ENCODE measurements around the gene GPC5.
"Not testable (repeated sequence)": the region's sequence is repeated elsewhere in the genome, so short reads cannot be mapped to it uniquely, and the experiment has no call there.

Gene GPC5

GRCh38 chr13:91896547-91896946 is 498.1 kb downstream of the GPC5 start:
- no peak for ATAC-seq

- ATAC-seq: not testable (repeated sequence)
Observed at GRCh38 chr13:91898986-91899385, 500.6 kb downstream of the GPC5 start.

DNA sequence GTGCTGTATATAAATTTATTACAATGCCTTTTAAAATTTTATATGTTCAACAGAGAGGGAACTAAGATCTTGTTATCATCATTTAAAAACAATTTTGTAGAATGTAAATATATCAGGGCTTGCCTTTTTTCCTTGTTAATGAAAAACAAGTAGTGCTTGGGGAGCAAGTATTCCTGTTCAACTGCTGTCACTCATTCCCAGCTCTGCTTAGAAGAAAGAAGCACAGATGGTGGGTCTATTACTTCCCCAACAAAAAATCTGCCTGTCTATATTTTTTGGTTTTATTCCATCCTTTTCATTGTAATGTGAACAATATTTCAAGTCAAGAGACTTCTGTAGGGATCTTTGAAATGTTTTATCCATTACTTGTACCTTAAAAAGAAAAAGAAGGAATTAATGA is 503.9 kb downstream of the GPC5 start:
- no peak for ATAC-seq

GRCh38 chr13:91904005-91904404 is 505.6 kb downstream of the GPC5 start:
- ATAC-seq: no peak

DNA sequence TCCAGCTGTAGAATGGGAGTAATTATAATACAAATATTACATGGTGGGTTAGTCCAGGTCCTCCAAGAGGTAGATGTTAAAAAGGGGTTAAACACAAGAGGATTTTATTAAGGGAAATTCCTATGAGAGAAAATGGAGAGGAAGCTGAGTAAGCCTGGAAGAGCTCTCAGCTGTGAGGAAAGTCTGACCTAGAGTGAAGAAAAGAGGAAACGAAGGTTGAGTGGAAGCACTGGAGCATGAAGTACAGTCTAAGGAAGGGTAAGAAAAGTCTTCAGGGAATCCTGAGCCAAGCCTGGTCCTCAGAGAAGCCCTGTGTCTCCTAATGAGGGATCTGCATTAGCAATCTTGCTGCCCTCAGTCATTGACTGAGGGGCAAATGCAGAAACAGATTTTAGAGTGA is 506.2 kb downstream of the GPC5 start:
- no peak for ATAC-seq

DNA sequence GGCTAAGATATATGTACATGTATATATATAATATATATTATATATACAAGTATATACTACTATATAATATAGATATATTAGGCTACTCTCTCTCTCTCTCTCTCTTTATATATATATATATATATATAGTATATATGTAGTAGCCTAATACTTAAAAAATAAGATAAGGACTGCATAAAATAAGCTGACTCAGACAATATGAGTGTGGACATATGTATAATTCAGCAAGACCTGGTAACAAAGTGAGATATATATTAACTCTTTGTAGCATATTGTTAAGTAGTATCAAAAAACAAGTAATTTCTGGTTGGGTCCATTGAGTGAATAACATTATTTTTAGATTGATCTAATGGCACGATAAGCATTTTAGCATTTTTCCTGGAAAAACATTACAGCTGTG is 509.0 kb downstream of the GPC5 start:
- no peak for ATAC-seq

GRCh38 chr13:91909617-91910016 is 511.2 kb downstream of the GPC5 start:
- ATAC-seq: no peak

DNA sequence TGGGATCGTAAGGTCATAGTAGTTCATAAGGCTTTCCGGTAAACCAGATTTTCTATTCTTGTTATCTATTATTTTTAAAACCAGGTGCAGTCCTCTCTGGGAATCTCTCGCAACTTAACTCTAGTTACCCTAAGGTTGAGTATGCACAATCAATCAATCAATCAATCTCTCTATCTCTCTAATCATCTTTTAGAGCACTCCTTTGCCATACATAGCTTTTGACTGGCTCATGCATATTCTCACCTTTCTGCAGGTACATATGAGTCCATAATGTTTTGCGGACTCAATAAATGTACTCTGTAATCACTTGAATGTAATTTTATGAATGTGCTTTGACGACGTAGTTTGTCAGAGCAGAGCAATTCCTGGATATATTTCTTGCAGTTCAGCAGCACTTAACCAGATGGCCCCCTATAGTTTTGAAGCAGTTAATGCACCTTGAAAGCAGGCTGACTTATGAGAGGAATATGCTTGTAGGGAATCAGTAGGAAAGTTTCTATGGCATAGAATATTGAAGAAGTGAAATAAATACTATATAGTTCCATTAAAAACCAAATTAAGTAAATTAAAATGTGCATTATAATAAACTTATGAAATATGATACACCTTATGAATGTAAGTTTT is 524.7 kb downstream of the GPC5 start:
- no peak for ATAC-seq

GRCh38 chr13:91930687-91931086 is 532.3 kb downstream of the GPC5 start:
- no peak for ATAC-seq

GRCh38 chr13:91934354-91934753 is 535.9 kb downstream of the GPC5 start:
- no peak for ATAC-seq

DNA sequence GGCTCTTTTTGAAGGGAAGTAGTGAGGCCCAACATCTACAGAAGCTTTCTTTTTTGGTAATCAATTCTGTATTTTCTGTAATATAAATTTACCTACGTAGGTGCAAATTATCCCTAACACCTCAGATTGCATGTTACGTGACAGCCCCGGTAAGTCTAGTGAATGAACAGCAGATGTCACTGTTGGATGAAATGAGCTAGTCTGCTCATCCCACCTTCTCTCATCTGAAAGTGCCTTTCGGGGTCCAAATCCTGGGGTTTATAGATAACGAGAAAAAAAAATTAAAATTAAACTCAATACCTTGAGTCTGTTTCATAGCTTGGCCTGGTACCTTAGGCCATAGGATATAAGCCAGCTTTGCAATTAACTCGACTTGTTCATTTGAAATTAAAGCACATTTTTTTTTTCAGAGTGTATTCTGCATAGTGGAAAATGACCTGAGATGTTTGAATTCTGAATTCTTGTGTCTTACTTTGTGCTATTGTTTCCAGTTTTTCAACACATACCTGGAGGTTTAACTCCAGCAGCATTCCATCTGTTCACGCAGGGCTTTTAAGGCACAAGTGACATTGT is 548.2 kb downstream of the GPC5 start:
- ATAC-seq: no peak

DNA sequence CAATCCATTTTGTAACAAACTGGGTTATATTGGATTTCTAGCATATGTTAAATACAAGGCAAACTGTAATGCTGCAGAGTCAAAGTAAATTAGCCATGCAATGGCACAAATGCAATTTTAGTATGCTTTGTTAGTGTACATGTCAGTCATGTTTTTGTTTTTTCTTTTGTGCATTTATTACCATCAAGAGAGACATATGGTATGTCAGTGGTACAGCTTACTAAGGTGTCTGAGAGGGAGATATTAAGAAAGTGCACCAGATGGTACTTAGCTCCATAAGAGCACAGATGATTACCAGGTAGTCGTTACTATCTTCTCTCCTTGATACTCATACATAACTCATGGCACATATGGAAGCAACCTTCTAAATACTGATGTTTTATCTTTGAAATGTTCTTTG is 550.3 kb downstream of the GPC5 start:
- ATAC-seq: no peak

GRCh38 chr13:91950803-91951202 is 552.4 kb downstream of the GPC5 start:
- no peak for ATAC-seq

GRCh38 chr13:91955546-91956355 is 557.3 kb downstream of the GPC5 start:
- no peak for ATAC-seq

- no peak for ATAC-seq
Observed at GRCh38 chr13:91960947-91961346, 562.5 kb downstream of the GPC5 start.

DNA sequence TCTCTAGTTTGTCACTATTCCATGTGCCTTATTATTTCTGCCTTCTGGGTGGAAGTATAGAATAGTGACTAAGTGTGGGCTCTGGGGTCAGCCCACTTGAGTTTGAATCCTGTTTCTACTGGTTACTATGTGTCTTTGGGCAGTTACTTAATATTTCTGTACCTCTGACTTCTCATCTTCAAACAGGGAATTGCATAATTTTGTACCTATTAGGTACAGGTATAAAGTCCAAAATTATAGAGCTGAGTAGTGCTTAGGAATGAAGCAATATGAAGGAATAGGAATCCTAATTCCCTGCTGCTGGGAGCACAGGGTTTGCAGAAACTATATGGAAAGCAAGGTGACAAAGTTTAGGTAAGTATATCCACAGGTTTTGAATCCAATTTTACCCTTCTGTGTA is 564.5 kb downstream of the GPC5 start:
- ATAC-seq: no peak

DNA sequence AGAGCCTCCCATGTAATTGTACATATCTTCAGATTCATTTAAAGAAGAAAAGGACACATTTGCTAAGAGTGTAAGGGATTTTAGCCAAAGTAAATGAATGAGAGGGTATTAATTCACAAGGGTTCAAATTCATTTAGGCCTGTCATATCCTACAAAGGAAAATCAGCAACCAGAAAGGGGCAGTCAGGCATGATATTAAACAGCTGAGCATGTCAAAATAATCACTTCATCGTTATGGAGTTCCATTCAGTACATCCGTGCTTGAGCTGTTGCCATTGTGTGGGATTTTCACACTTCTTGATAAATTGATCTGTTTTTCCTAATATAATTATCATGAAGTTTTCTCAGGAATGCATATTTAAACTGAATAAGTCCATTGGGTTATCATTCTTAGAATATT is 567.1 kb downstream of the GPC5 start:
- ATAC-seq: no peak

- no peak for ATAC-seq
Observed at GRCh38 chr13:91978571-91978970, 580.1 kb downstream of the GPC5 start.

DNA sequence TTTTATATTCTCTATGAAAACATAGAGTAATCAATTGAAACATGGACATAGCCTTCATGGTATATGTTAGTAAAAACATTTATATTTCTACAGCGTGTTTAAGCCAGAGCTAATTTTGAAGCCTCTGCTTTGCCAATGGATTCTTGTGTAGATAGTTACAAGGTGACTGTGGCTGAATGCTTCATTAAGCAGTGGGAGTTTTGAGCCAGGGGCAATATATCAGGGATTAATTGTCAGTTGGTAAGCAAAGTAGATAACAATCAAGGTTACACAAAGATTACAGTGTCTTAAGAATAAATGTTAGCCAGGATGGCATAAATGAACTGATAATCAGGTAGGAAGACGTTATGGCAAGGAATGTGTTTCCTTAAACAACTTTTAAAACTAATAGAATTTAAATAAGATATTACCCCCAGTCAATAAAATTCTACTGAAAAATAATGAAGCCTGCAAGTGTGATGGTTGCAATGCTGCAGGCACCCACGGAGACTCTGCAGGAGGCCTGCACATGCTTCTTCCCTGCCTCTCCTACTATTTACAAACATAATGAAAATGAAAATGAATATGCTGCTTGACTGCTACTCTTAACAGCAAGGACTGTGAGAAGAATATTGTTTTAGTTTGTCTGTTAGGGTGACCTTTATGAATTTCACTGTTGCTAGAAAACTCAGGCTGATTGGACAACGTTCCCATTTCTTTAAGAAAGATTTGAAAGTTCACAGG is 588.5 kb downstream of the GPC5 start:
- no peak for ATAC-seq

- ATAC-seq: no peak
Observed at GRCh38 chr13:91988331-91988730, 589.9 kb downstream of the GPC5 start.

DNA sequence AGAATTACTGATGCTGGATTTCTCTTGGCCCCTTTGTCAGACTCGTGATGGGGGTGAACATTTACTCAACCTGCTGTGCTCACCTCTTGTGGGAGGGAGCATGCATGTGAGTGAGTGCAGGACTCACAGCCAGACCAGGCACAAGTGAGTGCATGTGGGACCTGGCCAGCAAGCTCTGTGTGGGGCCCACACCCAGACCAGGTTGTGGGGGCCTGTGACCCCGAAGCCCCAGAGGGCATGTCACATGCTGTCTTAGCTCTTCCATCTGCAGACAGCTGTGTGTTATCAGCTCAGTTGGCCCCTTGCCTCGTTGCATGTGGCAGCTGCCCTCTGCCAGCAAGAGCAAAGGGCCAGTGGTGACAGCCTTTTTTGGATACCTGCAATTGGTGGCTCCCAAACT is 614.4 kb downstream of the GPC5 start:
- ATAC-seq: no peak

GRCh38 chr13:92017737-92018136 is 619.3 kb downstream of the GPC5 start:
- ATAC-seq: no peak

GRCh38 chr13:92028695-92029094 is 630.3 kb downstream of the GPC5 start:
- no peak for ATAC-seq

DNA sequence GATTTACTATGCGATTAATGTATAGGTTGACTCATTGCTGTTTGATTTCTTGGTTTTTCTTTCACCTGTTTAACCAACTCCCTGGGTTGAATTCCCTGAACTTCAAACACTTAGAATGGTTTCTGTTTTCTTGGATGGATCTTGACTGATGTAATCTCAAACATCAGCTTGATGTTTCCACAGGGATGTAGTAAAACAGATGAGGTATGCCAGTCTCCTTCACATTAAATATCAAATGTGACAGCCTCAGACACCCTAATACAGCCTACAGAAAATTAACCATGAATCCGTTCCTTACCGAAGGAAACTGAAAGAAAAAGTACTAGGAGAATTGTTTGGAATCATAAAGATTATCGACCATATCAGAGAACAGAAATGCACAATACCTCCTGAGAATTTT is 631.2 kb downstream of the GPC5 start:
- no peak for ATAC-seq
